GM12878 (cell line): ENCODE measurements around the gene MUC5AC.

Source experiments
- EGR1 ChIP-seq, 2 experiments: IDR thresholded peaks; 1 replicate in 1 of 2; 2 replicates in 1 of 2; pipeline ENCODE4 v1.6.1; 2011 to 2012; ENCODE audit warnings: low read depth in 2 of 2, low read length in 2 of 2, borderline replicate concordance in 1 of 2, mild to moderate bottlenecking in 1 of 2, moderate library complexity in 1 of 2
- EZH2 ChIP-seq: IDR thresholded peaks from 2 replicates; pipeline ENCODE4 v1.6.1; 2012; ENCODE audit warnings: low read depth, mild to moderate bottlenecking, control low read depth, inconsistent platforms, low read length, borderline replicate concordance; ENCODE audit not compliant: control insufficient read depth
- MTA2 ChIP-seq: fragments of 450-650 bp; IDR thresholded peaks from 2 replicates; pipeline ENCODE4 v1.6.1; 2016; ENCODE audit warnings: low read depth, mild to moderate bottlenecking, moderate library complexity
- SP1 ChIP-seq: IDR thresholded peaks from one replicate; pipeline ENCODE4 v1.6.1; 2011; ENCODE audit warnings: low read depth, low read length

DNA sequence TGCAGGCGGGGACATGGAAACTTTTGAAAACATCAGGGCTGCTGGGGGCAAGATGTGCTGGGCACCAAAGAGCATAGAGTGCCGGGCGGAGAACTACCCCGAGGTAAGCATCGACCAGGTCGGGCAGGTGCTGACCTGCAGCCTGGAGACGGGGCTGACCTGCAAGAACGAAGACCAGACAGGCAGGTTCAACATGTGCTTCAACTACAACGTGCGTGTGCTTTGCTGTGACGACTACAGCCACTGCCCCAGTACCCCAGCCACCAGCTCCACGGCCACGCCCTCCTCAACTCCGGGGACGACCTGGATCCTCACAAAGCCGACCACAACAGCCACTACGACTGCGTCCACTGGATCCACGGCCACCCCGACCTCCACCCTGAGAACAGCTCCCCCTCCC lies 84.5 kb downstream of the MUC5AC start:
- TF ChIP-seq EGR1 (IDR thresholded peaks at IDR 0.05; ENCODE audit: borderline replicate concordance in 1 of 2, low read depth in 2 of 2, low read length in 2 of 2) (no peak), EZH2 (no peak), MTA2 (no peak), SP1 (no peak)
